K562 (cell line): Measurements from ENCODE around the gene MICAL1. TPM values are rescaled to one million over a fixed set of nuclear protein-coding genes. Genes with fewer than 3 reads are reported as not detected.
A peak's percentile ranks its signal among the peaks of the same experiment; 100 is the strongest.

Source experiments
- BCOR ChIP-seq: fragments of 450-650 bp; IDR thresholded peaks from 2 replicates; pipeline ENCODE4 v1.6.1; 2016
- CBX8 ChIP-seq: fragments of 200-600 bp; sonication (generic); IDR thresholded peaks from 2 replicates; pipeline ENCODE4 v1.6.1; 2012; ENCODE audit warnings: borderline replicate concordance, mixed run types, low read depth, mild to moderate bottlenecking, moderate library complexity, mixed read lengths, low read length, control low read depth, inconsistent platforms; ENCODE audit not compliant: poor library complexity, severe bottlenecking; ENCODE audit errors: extremely low read depth
- CHD1 ChIP-seq: fragments of 200-600 bp; sonication (generic); IDR thresholded peaks from one replicate; pipeline ENCODE4 v1.6.1; 2012; ENCODE audit warnings: mild to moderate bottlenecking, moderate library complexity, low read length, inconsistent platforms
- GABPA ChIP-seq: fragments of 200-800 bp; sonication (Bioruptor generic); conservative IDR thresholded peaks from 2 replicates; pipeline ENCODE4 v1.6.1; 2016; ENCODE audit warnings: low read depth, missing genetic modification characterization, missing compliant biosample characterization
- HMGXB4 ChIP-seq: sonication (generic); formaldehyde crosslinking; IDR thresholded peaks from 2 replicates; pipeline ENCODE4 v1.8.1; 2023; ENCODE audit warnings: mild to moderate bottlenecking, missing genetic modification reagents
- ID3 ChIP-seq, 2 experiments: fragments of 250-450 bp in 1 of 2; fragments of 450-650 bp in 1 of 2; sonication (Bioruptor Pico) in 1 of 2; IDR thresholded peaks; 2 replicates each; pipeline versions ENCODE4 v1.6.1 to v1.8.0; 2016 to 2021; ENCODE audit warnings: mild to moderate bottlenecking in 2 of 2, moderate library complexity in 2 of 2, missing compliant biosample characterization in 1 of 2, missing genetic modification characterization in 1 of 2
- KDM1A ChIP-seq, 2 experiments: fragments of 450-650 bp; IDR thresholded peaks; 2 replicates each; pipeline ENCODE4 v1.6.1; 2016; ENCODE audit warnings: mild to moderate bottlenecking in 2 of 2
- PHF8 ChIP-seq: fragments of 200-600 bp; sonication (generic); IDR thresholded peaks from 2 replicates; pipeline ENCODE4 v1.6.1; 2012; ENCODE audit warnings: mixed run types, mild to moderate bottlenecking, inconsistent platforms, low read length, moderate library complexity, borderline replicate concordance
- POLR3G ChIP-seq: IDR thresholded peaks from 2 replicates; pipeline ENCODE4 v1.6.1; 2011; ENCODE audit not compliant: insufficient read length, insufficient replicate concordance; ENCODE audit errors: extremely low read depth
- PTBP1 ChIP-seq: fragments of 200-400 bp; formaldehyde crosslinking; IDR thresholded peaks from 2 replicates; pipeline ENCODE4 v1.6.1; 2017; ENCODE audit warnings: low read depth, low read length
- RAD21 ChIP-seq, 2 experiments: fragments of 250-450 bp in 1 of 2; fragments of 450-650 bp in 1 of 2; sonication (Bioruptor Pico) in 1 of 2; formaldehyde crosslinking in 1 of 2; IDR thresholded peaks in 1 of 2; conservative IDR thresholded peaks in 1 of 2; 2 replicates each; pipeline versions ENCODE4 v1.4.0 to v1.8.0; 2020 to 2022; ENCODE audit warnings: mild to moderate bottlenecking in 2 of 2, moderate library complexity in 1 of 2
- RBM22 ChIP-seq: fragments of 200-400 bp; formaldehyde crosslinking; IDR thresholded peaks from 2 replicates; pipeline ENCODE4 v1.6.1; 2018; ENCODE audit warnings: low read length, low read depth; ENCODE audit not compliant: poor library complexity, severe bottlenecking
- SMAD4 ChIP-seq: fragments of 250-450 bp; sonication (Bioruptor Pico); conservative IDR thresholded peaks from 2 replicates; pipeline ENCODE4 v1.8.0; 2021; ENCODE audit warnings: inconsistent platforms, mild to moderate bottlenecking, moderate library complexity
- SMARCB1 ChIP-seq: IDR thresholded peaks from 2 replicates; pipeline ENCODE4 v1.6.1; 2011; ENCODE audit warnings: improper control_type of control experiment, low read depth; ENCODE audit not compliant: insufficient read length
- TEAD1 ChIP-seq, 2 experiments: fragments of 450-650 bp in 1 of 2; sonication (generic) in 1 of 2; formaldehyde crosslinking; IDR thresholded peaks; 2 replicates each; pipeline versions ENCODE4 v1.4.0 to v1.8.0; 2020 to 2022; ENCODE audit warnings: mild to moderate bottlenecking in 2 of 2, missing genetic modification reagents in 1 of 2
- TGIF2 ChIP-seq: sonication (generic); formaldehyde crosslinking; IDR thresholded peaks from 2 replicates; pipeline ENCODE4 v1.8.1; 2022; ENCODE audit warnings: mild to moderate bottlenecking, missing genetic modification reagents, moderate library complexity
- ZBED1 ChIP-seq: IDR thresholded peaks from 2 replicates; pipeline ENCODE4 v1.6.1; 2014
- ZFPM2 ChIP-seq: fragments of 250-450 bp; sonication (Bioruptor Pico); IDR thresholded peaks from 2 replicates; pipeline ENCODE4 v1.5.1; 2022; ENCODE audit warnings: mild to moderate bottlenecking
- ZKSCAN3 ChIP-seq: fragments of 250-450 bp; sonication (Bioruptor Pico); IDR thresholded peaks from 2 replicates; pipeline ENCODE4 v1.4.0; 2020
- ZSCAN29 ChIP-seq: fragments of 450-650 bp; IDR thresholded peaks from 2 replicates; pipeline ENCODE4 v1.6.1; 2017
- polyA plus RNA-seq, 8 experiments: library from polyadenylated mRNA; depleted of rRNA in 4 of 8; stranded (reverse) in 5 of 8; unstranded in 3 of 8; fragments of >200 nt; fragmentation: Nextera tagmentation in 2 of 8; fragmentation: Illumina TruSeq in 1 of 8; extraction: Ambion mirVana in 2 of 8; extraction: Trizol in 1 of 8; gene quantifications; 2 replicates each; pipeline versions ENCODE4 v1.2.1 to v1.2.3, GENCODE V29; 2011 to 2014; ENCODE audit warnings: inconsistent platforms in 1 of 8, missing spikeins in 1 of 8
- total RNA-seq, 7 experiments: library from RNA; depleted of rRNA in 6 of 7; stranded (reverse); fragments of >200 nt in 6 of 7; fragmentation: Illumina TruSeq in 2 of 7; extraction: Trizol in 2 of 7; gene quantifications; 2 replicates each; pipeline versions ENCODE4 v1.2.1 to v1.2.3, GENCODE V29; 2011 to 2021; ENCODE audit warnings: low replicate concordance in 1 of 7
- TF ChIP-seq, protein P1 (sequence below): fragments of 450-650 bp; IDR thresholded peaks from 2 replicates; pipeline ENCODE4 v1.6.1; 2014; ENCODE audit warnings: low read depth, mild to moderate bottlenecking, moderate library complexity, borderline replicate concordance
- TF ChIP-seq, protein P2 (sequence below): fragments of 450-650 bp; IDR thresholded peaks from 2 replicates; pipeline ENCODE4 v1.6.1; 2016; ENCODE audit warnings: low read depth, mild to moderate bottlenecking, moderate library complexity
- TF ChIP-seq, protein P3 (sequence below): fragments of 450-650 bp; formaldehyde crosslinking; IDR thresholded peaks from 2 replicates; pipeline ENCODE4 v1.4.0; 2022; ENCODE audit warnings: mild to moderate bottlenecking, moderate library complexity

MICAL1 gene
- total and polyA plus RNA-seq, 9 of the 15 experiments (the other 6 are each of a cell fraction or from before 2014, with no cell fraction given), result 0.07 to 15.2 (median 7.0) TPM

GRCh38 chr6:109455437-109456110 lies at the start of gene MICAL1 (continued):
- TF ChIP-seq PHF8, result peak; percentile 56; the same call in 1 of the 2 replicates
- TF ChIP-seq, protein P1, sequence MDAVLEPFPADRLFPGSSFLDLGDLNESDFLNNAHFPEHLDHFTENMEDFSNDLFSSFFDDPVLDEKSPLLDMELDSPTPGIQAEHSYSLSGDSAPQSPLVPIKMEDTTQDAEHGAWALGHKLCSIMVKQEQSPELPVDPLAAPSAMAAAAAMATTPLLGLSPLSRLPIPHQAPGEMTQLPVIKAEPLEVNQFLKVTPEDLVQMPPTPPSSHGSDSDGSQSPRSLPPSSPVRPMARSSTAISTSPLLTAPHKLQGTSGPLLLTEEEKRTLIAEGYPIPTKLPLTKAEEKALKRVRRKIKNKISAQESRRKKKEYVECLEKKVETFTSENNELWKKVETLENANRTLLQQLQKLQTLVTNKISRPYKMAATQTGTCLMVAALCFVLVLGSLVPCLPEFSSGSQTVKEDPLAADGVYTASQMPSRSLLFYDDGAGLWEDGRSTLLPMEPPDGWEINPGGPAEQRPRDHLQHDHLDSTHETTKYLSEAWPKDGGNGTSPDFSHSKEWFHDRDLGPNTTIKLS, result no peak
- TF ChIP-seq GABPA, result peak; percentile 83
- no peak for TF ChIP-seq RAD21 (CRISPR knock-in tag; conservative IDR thresholded peaks at IDR 0.05 in 1 of 2, IDR thresholded peaks at IDR 0.05 in 1 of 2)
- no peak for TF ChIP-seq KDM1A (IDR thresholded peaks at IDR 0.05)
- TF ChIP-seq, protein P2, sequence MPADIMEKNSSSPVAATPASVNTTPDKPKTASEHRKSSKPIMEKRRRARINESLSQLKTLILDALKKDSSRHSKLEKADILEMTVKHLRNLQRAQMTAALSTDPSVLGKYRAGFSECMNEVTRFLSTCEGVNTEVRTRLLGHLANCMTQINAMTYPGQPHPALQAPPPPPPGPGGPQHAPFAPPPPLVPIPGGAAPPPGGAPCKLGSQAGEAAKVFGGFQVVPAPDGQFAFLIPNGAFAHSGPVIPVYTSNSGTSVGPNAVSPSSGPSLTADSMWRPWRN, result no peak
- TF ChIP-seq RBM22, result no peak
- TF ChIP-seq TEAD1 (CRISPR knock-in tag; IDR thresholded peaks at IDR 0.05), result no peak
- TF ChIP-seq POLR3G, result no peak
- TF ChIP-seq, protein P3, sequence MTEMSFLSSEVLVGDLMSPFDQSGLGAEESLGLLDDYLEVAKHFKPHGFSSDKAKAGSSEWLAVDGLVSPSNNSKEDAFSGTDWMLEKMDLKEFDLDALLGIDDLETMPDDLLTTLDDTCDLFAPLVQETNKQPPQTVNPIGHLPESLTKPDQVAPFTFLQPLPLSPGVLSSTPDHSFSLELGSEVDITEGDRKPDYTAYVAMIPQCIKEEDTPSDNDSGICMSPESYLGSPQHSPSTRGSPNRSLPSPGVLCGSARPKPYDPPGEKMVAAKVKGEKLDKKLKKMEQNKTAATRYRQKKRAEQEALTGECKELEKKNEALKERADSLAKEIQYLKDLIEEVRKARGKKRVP (CRISPR knock-in tag), result no peak
- TF ChIP-seq CBX8, result no peak
- TF ChIP-seq ZFPM2 (CRISPR knock-in tag), result no peak
- no peak for TF ChIP-seq ZBED1
- TF ChIP-seq ZKSCAN3, result no peak
- no peak for TF ChIP-seq ID3 (CRISPR knock-in tag; IDR thresholded peaks at IDR 0.05)
- TF ChIP-seq ID3 (tag; IDR thresholded peaks at IDR 0.05), result peak; percentile 46; the same call in 1 of the 2 replicates
- no peak for TF ChIP-seq SMAD4 (CRISPR knock-in tag)
- TF ChIP-seq CHD1, result no peak
- TF ChIP-seq TGIF2, result no peak
- TF ChIP-seq ZSCAN29, result no peak
- TF ChIP-seq HMGXB4 (CRISPR knock-in tag), result no peak
- no peak for TF ChIP-seq SMARCB1
- no peak for TF ChIP-seq PTBP1
- TF ChIP-seq BCOR, result no peak
